PC-9 (cell line): Measurements from ENCODE around the gene AEN. TPM values are rescaled to one million over a fixed set of nuclear protein-coding genes. Genes with fewer than 3 reads are reported as not detected.

Experiments
- BruUV-seq: library from RNA; stranded (reverse); fragments of 400-500 nt; replicated peaks from 2 replicates; lab custom pipeline; 2021; lab: Mats Ljungman, UMichigan
- CTCF ChIA-PET: fragments of 300-600 bp; sonication (Branson Sonifier 250); formaldehyde crosslinking; loops from one replicate; lab custom pipeline; 2022; ENCODE audit warnings: antibody characterized with exemption; lab: Charles Lee
- POLR2A ChIA-PET: fragments of 300-600 bp; sonication (Branson Sonifier 250); formaldehyde crosslinking; loops from one replicate; lab custom pipeline; 2022; ENCODE audit warnings: antibody characterized with exemption; ENCODE audit not compliant: unreplicated experiment; lab: Charles Lee
- DNase-seq, 2 experiments: peaks; one replicate each; pipeline versions ENCODE4 v3.0.0 to v3.0.0-alpha.2; 2015 to 2022; ENCODE audit warnings: mixed read lengths in 1 of 2
- H2AFZ ChIP-seq: fragments of 200-600 bp; sonication (generic); 2 replicates; pipeline ENCODE4 v1.8.1; 2017; ENCODE audit warnings: antibody characterized with exemption
- H3F3A ChIP-seq: fragments of 200-600 bp; sonication (generic); 2 replicates; pipeline ENCODE4 v1.8.1; 2017; ENCODE audit warnings: antibody characterized with exemption, mild to moderate bottlenecking, low read depth; ENCODE audit not compliant: insufficient read depth
- H3K27ac ChIP-seq: fragments of 200-600 bp; sonication (generic); 2 replicates; pipeline ENCODE4 v1.6.1; 2016; ENCODE audit warnings: mixed run types
- H3K27me3 ChIP-seq: fragments of 200-600 bp; sonication (generic); 2 replicates; pipeline ENCODE4 v1.6.1; 2016; ENCODE audit warnings: low read depth, mixed run types; ENCODE audit not compliant: insufficient read depth
- H3K36me3 ChIP-seq: fragments of 200-600 bp; sonication (generic); 2 replicates; pipeline ENCODE4 v1.6.1; 2016; ENCODE audit warnings: low read depth, mixed run types
- H3K4me1 ChIP-seq: fragments of 200-600 bp; sonication (generic); replicated peaks from 2 replicates; pipeline ENCODE4 v1.6.1; 2016; ENCODE audit warnings: mixed run types; ENCODE audit not compliant: insufficient read depth
- H3K4me2 ChIP-seq: fragments of 200-600 bp; sonication (generic); 2 replicates; pipeline ENCODE4 v1.6.1; 2017; ENCODE audit warnings: mixed run types
- H3K4me3 ChIP-seq: fragments of 200-600 bp; sonication (generic); 2 replicates; pipeline ENCODE4 v1.6.1; 2016; ENCODE audit warnings: mixed run types
- H3K79me2 ChIP-seq: fragments of 200-600 bp; sonication (generic); 2 replicates; pipeline ENCODE4 v1.6.1; 2017; ENCODE audit warnings: low read depth, mixed run types
- H3K9me2 ChIP-seq: fragments of 200-600 bp; sonication (generic); 2 replicates; pipeline ENCODE4 v1.8.1; 2017; ENCODE audit warnings: mild to moderate bottlenecking; ENCODE audit not compliant: insufficient read depth
- H3K9me3 ChIP-seq: fragments of 200-600 bp; sonication (generic); 2 replicates; pipeline ENCODE4 v1.8.1; 2016; ENCODE audit warnings: low read depth; ENCODE audit not compliant: insufficient read depth
- H4K20me1 ChIP-seq: fragments of 200-600 bp; sonication (generic); 2 replicates; pipeline ENCODE4 v1.8.1; 2017; ENCODE audit not compliant: insufficient read depth
- EZH2 ChIP-seq: fragments of 200-600 bp; sonication (generic); IDR thresholded peaks from 2 replicates; pipeline ENCODE4 v1.8.0; 2017; ENCODE audit warnings: antibody characterized with exemption, low read depth
- intact Hi-C: fragments of 100-400 bp; cut with micrococcal nuclease; formaldehyde crosslinking; loops from one replicate; pipeline ENCODE4 v1.10.0; 2022; ENCODE audit not compliant: unreplicated experiment
- total RNA-seq: library from RNA; stranded (reverse); gene quantifications from 2 replicates; pipeline ENCODE4 v1.2.3, GENCODE V29; 2021
- TF ChIP-seq, protein P1 (sequence below): fragments of 200-600 bp; sonication (generic); conservative IDR thresholded peaks from 2 replicates; pipeline ENCODE4 v1.6.1; 2017; ENCODE audit warnings: mixed run types, antibody characterized with exemption, mild to moderate bottlenecking, moderate library complexity

Gene AEN
- total RNA-seq, 1 experiment from 2014 or later = 7.8 TPM

DNA sequence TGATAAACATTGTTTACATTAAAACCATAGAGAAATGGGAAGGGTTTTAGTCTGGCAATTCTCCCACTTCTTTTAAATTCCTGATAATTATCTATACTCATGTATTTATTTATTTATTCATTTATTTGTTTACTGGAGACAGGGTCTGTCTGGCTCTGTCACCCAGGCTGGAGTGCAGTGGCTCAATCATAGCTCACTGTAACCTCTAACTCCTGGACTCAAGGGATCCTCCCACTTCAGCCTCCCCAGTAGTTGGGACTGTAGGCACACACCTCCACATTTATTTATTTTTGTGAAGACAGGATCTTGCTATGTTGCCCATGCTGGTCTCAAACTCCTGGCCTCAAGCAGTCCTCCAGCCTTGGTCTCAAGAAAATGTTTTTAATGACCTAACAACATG is 2.5 kb upstream of the AEN start:
- CTCF ChIA-PET = no interaction called here
- Histone ChIP-seq H3K4me3 (no peak overlapping the region), H3K4me2 (no peak overlapping the region), H3K4me1 (peaks cover 17% of the 10 kb centered on the region), H2AFZ (no peak overlapping the region), H3K36me3 (no peaks in the 10 kb centered on the region), H3K27me3 (no peaks in the 10 kb centered on the region), H3K9me2 (peaks cover 3% of the 10 kb centered on the region; the same call in 1 of the 2 replicates), H3K79me2 (peaks cover 25% of the 10 kb centered on the region), H3K9me3 (no peaks in the 10 kb centered on the region), H3K27ac (no peak overlapping the region), H3F3A (peaks cover 13% of the 10 kb centered on the region; the same call in 1 of the 2 replicates), H4K20me1 (peaks cover 9% of the 10 kb centered on the region; the same call in 1 of the 2 replicates)
- BruUV-seq = no TSS peak
- intact Hi-C loops = no loop called here
- DNase-seq = no peak
- POLR2A ChIA-PET = interaction anchor here (0.6 kb wide), 1 partner anchor 443 kb away, joined by 3 read pairs; no protein-coding TSS in a partner anchor
- no peak for TF ChIP-seq EZH2
- TF ChIP-seq, protein P1, sequence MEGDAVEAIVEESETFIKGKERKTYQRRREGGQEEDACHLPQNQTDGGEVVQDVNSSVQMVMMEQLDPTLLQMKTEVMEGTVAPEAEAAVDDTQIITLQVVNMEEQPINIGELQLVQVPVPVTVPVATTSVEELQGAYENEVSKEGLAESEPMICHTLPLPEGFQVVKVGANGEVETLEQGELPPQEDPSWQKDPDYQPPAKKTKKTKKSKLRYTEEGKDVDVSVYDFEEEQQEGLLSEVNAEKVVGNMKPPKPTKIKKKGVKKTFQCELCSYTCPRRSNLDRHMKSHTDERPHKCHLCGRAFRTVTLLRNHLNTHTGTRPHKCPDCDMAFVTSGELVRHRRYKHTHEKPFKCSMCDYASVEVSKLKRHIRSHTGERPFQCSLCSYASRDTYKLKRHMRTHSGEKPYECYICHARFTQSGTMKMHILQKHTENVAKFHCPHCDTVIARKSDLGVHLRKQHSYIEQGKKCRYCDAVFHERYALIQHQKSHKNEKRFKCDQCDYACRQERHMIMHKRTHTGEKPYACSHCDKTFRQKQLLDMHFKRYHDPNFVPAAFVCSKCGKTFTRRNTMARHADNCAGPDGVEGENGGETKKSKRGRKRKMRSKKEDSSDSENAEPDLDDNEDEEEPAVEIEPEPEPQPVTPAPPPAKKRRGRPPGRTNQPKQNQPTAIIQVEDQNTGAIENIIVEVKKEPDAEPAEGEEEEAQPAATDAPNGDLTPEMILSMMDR = no peak

- peaks cover 36% of the 10 kb centered on the region for H3K79me2 ChIP-seq
- no peaks in the 10 kb centered on the region for H3K36me3 ChIP-seq
- intact Hi-C loops = loop anchor here (5.0 kb wide), 1 partner anchor 83 kb away; no protein-coding TSS in a partner anchor
- no TSS peak for BruUV-seq
- no peak overlapping the region for H3K27ac ChIP-seq
- POLR2A ChIA-PET = no interaction called here
- no peak for DNase-seq
- H3K4me1 ChIP-seq = peaks cover 19% of the 10 kb centered on the region
- peaks cover 3% of the 10 kb centered on the region; the same call in 1 of the 2 replicates for H3K9me2 ChIP-seq
- TF ChIP-seq, protein P1 = no peak
- no peak for TF ChIP-seq EZH2
- peaks cover 9% of the 10 kb centered on the region; the same call in 1 of the 2 replicates for H4K20me1 ChIP-seq
- H3K9me3 ChIP-seq = no peaks in the 10 kb centered on the region
- H3F3A ChIP-seq = peaks cover 13% of the 10 kb centered on the region; the same call in 1 of the 2 replicates
- H3K4me3 ChIP-seq = no peak overlapping the region
- CTCF ChIA-PET = no interaction called here
- H2AFZ ChIP-seq = no peak overlapping the region
- H3K4me2 ChIP-seq = no peak overlapping the region
- H3K27me3 ChIP-seq = no peaks in the 10 kb centered on the region
Measured at GRCh38 chr15:88619796-88620195, 1.3 kb upstream of the AEN start.

GRCh38 chr15:88621789-88622604 is 857 bp downstream of the AEN start:
- TSS peak; percentile 62 for BruUV-seq
- POLR2A ChIA-PET = interaction anchor here (0.6 to 1.0 kb wide), 2 partner anchors 17 to 517 kb away, joined by 3 to 4 read pairs; partner anchors contain the start of gene ISG20
- peak overlapping the region; percentile 84 for H3K4me3 ChIP-seq

More at GRCh38 chr15:88621789-88622604, 857 bp downstream of the AEN start:
- DNase-seq = no peak
- Histone ChIP-seq H3K9me2 (no peaks in the 10 kb centered on the region; the same call in 1 of the 2 replicates), H3K27me3 (no peaks in the 10 kb centered on the region), H3K36me3 (no peaks in the 10 kb centered on the region), H3K79me2 (peaks cover 54% of the 10 kb centered on the region), H2AFZ (peak overlapping the region; percentile 87), H4K20me1 (peaks cover 9% of the 10 kb centered on the region; the same call in 1 of the 2 replicates), H3K4me2 (peak overlapping the region; percentile 98), H3K27ac (peak overlapping the region; percentile 44), H3K4me1 (peaks cover 19% of the 10 kb centered on the region), H3K9me3 (no peaks in the 10 kb centered on the region), H3F3A (peaks cover 13% of the 10 kb centered on the region; the same call in 1 of the 2 replicates)
- TF ChIP-seq, protein P1 = no peak
- no peak for TF ChIP-seq EZH2
- intact Hi-C loops = loop anchor here (1.0 to 5.0 kb wide), 3 partner anchors 16 to 80 kb away; partner anchors contain the start of gene DET1
- CTCF ChIA-PET = interaction anchor here (1.7 kb wide), 1 partner anchor 17 kb away, joined by 7 read pairs; the partner anchor contains the start of gene ISG20
